ENCODE data around the gene SBNO1. TPM values are rescaled to one million over a fixed set of nuclear protein-coding genes. Genes with fewer than 3 reads are reported as not detected.

SBNO1 gene
- total RNA-seq, 1 donor from 2014 or later: 9.8 TPM

GRCh38 chr12:123401753-123402683 lies 37.4 kb upstream of the SBNO1 start:
- H3K4me3 ChIP-seq: no peak overlapping the region
- peaks cover 21 to 34% of the 10 kb centered on the region in 2 donors for H3K4me1 ChIP-seq
- no peak for DNase-seq (ENCODE audit: low spot score in 2 of 2)
- H3K27me3 ChIP-seq: no peaks in the 10 kb centered on the region
- H3K36me3 ChIP-seq: peaks cover 54 to 64% of the 10 kb centered on the region in 2 donors
- H3K9me3 ChIP-seq: no peaks in the 10 kb centered on the region
- no peak for TF ChIP-seq CTCF (IDR thresholded peaks at IDR 0.05)
- peak overlapping the region; percentile 49 to 55 for H3K27ac ChIP-seq
- intact Hi-C loops (cut with DNase I): no loop called here

- no peak for TF ChIP-seq CTCF (IDR thresholded peaks at IDR 0.05)
- Histone ChIP-seq H3K27ac (peak overlapping the region; percentile 86 to 93), H3K27me3 (no peaks in the 10 kb centered on the region), H3K36me3 (peaks cover 54 to 64% of the 10 kb centered on the region in 2 donors), H3K4me3 (peak overlapping the region; percentile 37 to 46), H3K4me1 (peaks cover 24 to 48% of the 10 kb centered on the region in 2 donors), H3K9me3 (no peaks in the 10 kb centered on the region)
- intact Hi-C loops (cut with DNase I): loop anchor here (2.0 to 5.0 kb wide), 2 partner anchors 33 to 136 kb away; no protein-coding TSS in a partner anchor
- DNase-seq (ENCODE audit: low spot score in 2 of 2): no peak
Observed at GRCh38 chr12:123399255-123399617, 34.6 kb upstream of the SBNO1 start.

GRCh38 chr12:123398550-123399254 lies 34.1 kb upstream of the SBNO1 start:
- peak; percentile 46 to 93 for DNase-seq (ENCODE audit: low spot score in 2 of 2)
- peaks cover 51 to 64% of the 10 kb centered on the region in 2 donors for H3K36me3 ChIP-seq
- no peaks in the 10 kb centered on the region for H3K9me3 ChIP-seq
- intact Hi-C loops (cut with DNase I): loop anchor here (2.0 to 5.0 kb wide), 2 partner anchors 34 to 136 kb away; no protein-coding TSS in a partner anchor
- peak overlapping the region; percentile 37 to 46 for H3K4me3 ChIP-seq
- H3K27me3 ChIP-seq: no peaks in the 10 kb centered on the region
- TF ChIP-seq CTCF (IDR thresholded peaks at IDR 0.05): no peak
- peak overlapping the region; percentile 86 to 93 for H3K27ac ChIP-seq
- peaks cover 24 to 47% of the 10 kb centered on the region in 2 donors for H3K4me1 ChIP-seq

- DNase-seq (ENCODE audit: low spot score in 2 of 2): no peak
- TF ChIP-seq CTCF (IDR thresholded peaks at IDR 0.05): no peak
- intact Hi-C loops (cut with DNase I): loop anchor here (2.0 to 5.0 kb wide), 2 partner anchors 34 to 137 kb away; no protein-coding TSS in a partner anchor
- peak overlapping the region; percentile 86 to 93 for H3K27ac ChIP-seq
- no peaks in the 10 kb centered on the region for H3K27me3 ChIP-seq
- no peaks in the 10 kb centered on the region for H3K9me3 ChIP-seq
- peak overlapping the region in 1 of 2 donors; percentile 46 for H3K4me3 ChIP-seq
- H3K36me3 ChIP-seq: peaks cover 50 to 64% of the 10 kb centered on the region in 2 donors
- peaks cover 24 to 48% of the 10 kb centered on the region in 2 donors for H3K4me1 ChIP-seq
Observed at GRCh38 chr12:123398177-123398549, 33.5 kb upstream of the SBNO1 start.

GRCh38 chr12:123397400-123397799 lies 32.8 kb upstream of the SBNO1 start:
- Histone ChIP-seq H3K27ac (peak overlapping the region; percentile 86 to 93), H3K4me1 (peaks cover 24 to 48% of the 10 kb centered on the region in 2 donors), H3K9me3 (no peaks in the 10 kb centered on the region), H3K4me3 (peak overlapping the region in 1 of 2 donors; percentile 46), H3K36me3 (peaks cover 51 to 65% of the 10 kb centered on the region in 2 donors), H3K27me3 (no peaks in the 10 kb centered on the region)
- intact Hi-C loops (cut with DNase I): loop anchor here (5.0 kb wide), 1 partner anchor 35 kb away; no protein-coding TSS in a partner anchor
- DNase-seq (ENCODE audit: low spot score in 2 of 2): no peak
- no peak for TF ChIP-seq CTCF (IDR thresholded peaks at IDR 0.05)
